H9 (cell line): ENCODE measurements around the gene ROR1. TPM values are rescaled to one million over a fixed set of nuclear protein-coding genes. Genes with fewer than 3 reads are reported as not detected.
A peak's percentile ranks its signal among the peaks of the same experiment; 100 is the strongest.

Experiments used
- DNase-seq: peaks from one replicate; pipeline ENCODE4 v3.0.0-alpha.2; 2017
- H2AFZ ChIP-seq: one replicate; pipeline ENCODE4 v1.6.1; 2013; ENCODE audit warnings: mild to moderate bottlenecking, low read length, control low read depth, moderate library complexity
- H2AK5ac ChIP-seq: 2 replicates; pipeline ENCODE4 v1.6.1; 2013; ENCODE audit warnings: low read length, control low read depth, mixed read lengths; ENCODE audit not compliant: insufficient read length
- H2BK120ac ChIP-seq: one replicate; pipeline ENCODE4 v1.6.1; 2013; ENCODE audit warnings: low read depth, mild to moderate bottlenecking, low read length, control low read depth, inconsistent platforms; ENCODE audit not compliant: poor library complexity, severe bottlenecking
- H2BK12ac ChIP-seq: 2 replicates; pipeline ENCODE4 v1.6.1; 2013; ENCODE audit warnings: low read length, control low read depth, mixed read lengths, low read depth; ENCODE audit not compliant: insufficient read length
- H2BK15ac ChIP-seq: 2 replicates; pipeline ENCODE4 v1.6.1; 2013; ENCODE audit warnings: low read depth, low read length, control low read depth
- H2BK20ac ChIP-seq: one replicate; pipeline ENCODE4 v1.6.1; 2013; ENCODE audit warnings: low read depth, mild to moderate bottlenecking, low read length, control low read depth, inconsistent platforms; ENCODE audit not compliant: poor library complexity, severe bottlenecking
- H2BK5ac ChIP-seq: 2 replicates; pipeline ENCODE4 v1.6.1; 2013; ENCODE audit warnings: low read length, control low read depth, mixed read lengths; ENCODE audit not compliant: insufficient read length
- H3K14ac ChIP-seq: 2 replicates; pipeline ENCODE4 v1.6.1; 2013; ENCODE audit warnings: low read length, control low read depth; ENCODE audit not compliant: insufficient read depth
- H3K18ac ChIP-seq: 2 replicates; pipeline ENCODE4 v1.6.1; 2013; ENCODE audit warnings: low read depth, mild to moderate bottlenecking, mixed read lengths, low read length, control low read depth; ENCODE audit not compliant: insufficient read length
- H3K23ac ChIP-seq: 2 replicates; pipeline ENCODE4 v1.6.1; 2013; ENCODE audit warnings: low read length, control low read depth, mixed read lengths, low read depth; ENCODE audit not compliant: insufficient read length
- H3K23me2 ChIP-seq: 2 replicates; pipeline ENCODE4 v1.6.1; 2013; ENCODE audit warnings: low read depth, mild to moderate bottlenecking, mixed read lengths, low read length, control low read depth; ENCODE audit not compliant: insufficient read length, poor library complexity, severe bottlenecking
- H3K27ac ChIP-seq: 2 replicates; pipeline ENCODE4 v1.5.1; 2013; ENCODE audit warnings: low read length, control low read depth, mixed read lengths, low read depth; ENCODE audit not compliant: insufficient read length
- H3K27me3 ChIP-seq: 2 replicates; pipeline ENCODE4 v1.6.1; 2013; ENCODE audit warnings: low read length, control low read depth, inconsistent platforms; ENCODE audit not compliant: insufficient read depth
- H3K4ac ChIP-seq: 2 replicates; pipeline ENCODE4 v1.6.1; 2013; ENCODE audit warnings: low read depth, mild to moderate bottlenecking, control low read depth, inconsistent platforms, low read length, moderate library complexity
- H3K4me1 ChIP-seq: 2 replicates; pipeline ENCODE4 v1.6.1; 2013; ENCODE audit warnings: low read length, control low read depth, inconsistent platforms; ENCODE audit not compliant: insufficient read depth
- H3K4me2 ChIP-seq: 2 replicates; pipeline ENCODE4 v1.6.1; 2013; ENCODE audit warnings: low read length, control low read depth, mixed read lengths; ENCODE audit not compliant: insufficient read length, insufficient read depth
- H3K56ac ChIP-seq: 2 replicates; pipeline ENCODE4 v1.6.1; 2013; ENCODE audit warnings: low read depth, mild to moderate bottlenecking, mixed read lengths, low read length, control low read depth; ENCODE audit not compliant: insufficient read length
- H3K79me1 ChIP-seq: 2 replicates; pipeline ENCODE4 v1.6.1; 2013; ENCODE audit warnings: low read depth, mild to moderate bottlenecking, moderate library complexity, low read length, control low read depth, inconsistent platforms; ENCODE audit not compliant: insufficient read depth, poor library complexity, severe bottlenecking
- H3K79me2 ChIP-seq: 2 replicates; pipeline ENCODE4 v1.6.1; 2013; ENCODE audit warnings: low read length, control low read depth, inconsistent platforms; ENCODE audit not compliant: insufficient read depth
- H3K9ac ChIP-seq: 2 replicates; pipeline ENCODE4 v1.6.1; 2013; ENCODE audit warnings: low read length, control low read depth, mixed read lengths; ENCODE audit not compliant: insufficient read length; ENCODE audit errors: extremely low read depth
- H3K9me3 ChIP-seq: one replicate; pipeline ENCODE4 v1.6.1; 2013; ENCODE audit warnings: low read depth, low read length, inconsistent platforms; ENCODE audit not compliant: control insufficient read depth
- H3T11ph ChIP-seq: one replicate; pipeline ENCODE4 v1.6.1; 2013; ENCODE audit warnings: mild to moderate bottlenecking, low read length, control low read depth, inconsistent platforms
- H4K20me1 ChIP-seq: one replicate; pipeline ENCODE4 v1.6.1; 2013; ENCODE audit not compliant: control insufficient read depth, insufficient read length, insufficient read depth
- H4K5ac ChIP-seq: 2 replicates; pipeline ENCODE4 v1.6.1; 2013; ENCODE audit warnings: low read depth, mild to moderate bottlenecking, mixed read lengths, low read length, control low read depth; ENCODE audit not compliant: insufficient read length
- H4K8ac ChIP-seq: replicated peaks from 2 replicates; pipeline ENCODE4 v1.6.1; 2013; ENCODE audit warnings: low read length, control low read depth, mixed read lengths, low read depth; ENCODE audit not compliant: insufficient read length
- H4K91ac ChIP-seq: 2 replicates; pipeline ENCODE4 v1.6.1; 2013; ENCODE audit warnings: low read depth, mild to moderate bottlenecking, moderate library complexity, mixed read lengths, low read length, control low read depth; ENCODE audit not compliant: insufficient read length
- H3K27ac Mint-ChIP-seq, 3 experiments: 2 replicates in 2 of 3; 3 replicates in 1 of 3; pipeline ENCODE4 v1.8.0; 2020 to 2021; ENCODE audit warnings: mixed read lengths in 3 of 3, mild to moderate bottlenecking in 1 of 3, moderate library complexity in 1 of 3
- H3K27me3 Mint-ChIP-seq: 2 replicates; pipeline ENCODE4 v1.8.0; 2021; ENCODE audit warnings: low read depth, mild to moderate bottlenecking, moderate library complexity, mixed read lengths
- H3K36me3 Mint-ChIP-seq, 3 experiments: 2 replicates in 2 of 3; 3 replicates in 1 of 3; pipeline ENCODE4 v1.8.0; 2020 to 2021; ENCODE audit warnings: low read depth in 3 of 3, mixed read lengths in 3 of 3; ENCODE audit not compliant: insufficient read depth in 1 of 3
- H3K4me1 Mint-ChIP-seq, 2 experiments: 2 replicates each; pipeline ENCODE4 v1.8.0; 2020; ENCODE audit warnings: mixed read lengths in 2 of 2
- H3K4me3 Mint-ChIP-seq, 2 experiments: 2 replicates in 1 of 2; 3 replicates in 1 of 2; pipeline ENCODE4 v1.8.0; 2020 to 2021; ENCODE audit warnings: mild to moderate bottlenecking in 2 of 2, mixed read lengths in 2 of 2, moderate library complexity in 1 of 2
- H3K9me3 Mint-ChIP-seq, 2 experiments: 2 replicates in 1 of 2; 3 replicates in 1 of 2; pipeline ENCODE4 v1.8.0; 2020; ENCODE audit warnings: mild to moderate bottlenecking in 2 of 2, mixed read lengths in 2 of 2, moderate library complexity in 1 of 2
- WGBS: extraction: QIAGEN DNeasy Blood & Tissue Kit; methylation state at CpG from one replicate; pipeline ENCODE4 v1.1.7; 2013; ENCODE audit warnings: missing lambda C conversion rate, low lambda C conversion rate, mixed read lengths; ENCODE audit not compliant: insufficient read length; ENCODE audit errors: extremely low coverage; 5-methylcytosine and 5-hydroxymethylcytosine counted together
- total RNA-seq: library from RNA; stranded (reverse); gene quantifications from 2 replicates; pipeline ENCODE4 v1.2.1, GENCODE V29; 2021
- TF ChIP-seq, protein P1 (sequence below): fragments of 200-600 bp; sonication (generic); conservative IDR thresholded peaks from 3 replicates; pipeline ENCODE4 v1.8.0; 2021; ENCODE audit warnings: antibody characterized with exemption, mild to moderate bottlenecking

ROR1 gene
- total RNA-seq, 1 experiment from 2014 or later, result 75.9 TPM

DNA sequence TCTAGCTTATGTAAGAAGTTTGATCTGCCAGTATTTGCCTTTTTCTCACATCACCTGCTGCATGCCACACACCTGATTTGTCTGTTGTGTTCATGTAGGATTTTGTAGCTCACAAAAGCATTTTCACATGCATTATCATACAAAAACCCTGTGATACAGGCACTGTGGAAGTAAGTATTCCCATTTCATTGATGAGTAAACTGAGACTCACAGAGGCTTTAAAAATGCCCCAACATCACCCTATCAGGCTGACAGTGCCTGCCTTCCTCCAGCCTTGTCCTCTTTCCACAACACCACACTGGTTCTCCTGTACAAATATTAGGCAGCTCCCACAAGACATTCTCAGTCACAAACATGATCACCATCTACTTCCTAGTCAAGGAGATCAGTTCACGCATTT is 343.7 kb downstream of the ROR1 start:
- no peak for DNase-seq
- Histone ChIP-seq H3K27ac (no peak overlapping the region), H2BK15ac (no peak overlapping the region), H3K4me1 (0 out of 2 replicates have a peak, but pooled peaks cover 4% of the 10 kb centered on the region), H2BK12ac (no peak overlapping the region), H3K23me2 (no peaks in the 10 kb centered on the region), H3K9ac (no peak overlapping the region), H2BK5ac (no peak overlapping the region), H3K4me2 (no peak overlapping the region), H2AK5ac (no peak overlapping the region), H4K5ac (no peak overlapping the region), H3K23ac (no peak overlapping the region), H3K27me3 (no peaks in the 10 kb centered on the region), H2BK20ac (no peak overlapping the region), H3K4ac (no peak overlapping the region), H2BK120ac (no peak overlapping the region), H4K20me1 (no peaks in the 10 kb centered on the region), H3K18ac (no peak overlapping the region), H3K9me3 (no peaks in the 10 kb centered on the region), H2AFZ (no peak overlapping the region), H4K91ac (no peak overlapping the region), H3K79me1 (no peaks in the 10 kb centered on the region), H3K79me2 (0 out of 2 replicates have a peak, but pooled peaks cover 2% of the 10 kb centered on the region), H3K14ac (no peak overlapping the region), H3K56ac (no peak overlapping the region), H3T11ph (no peak overlapping the region), H4K8ac (no peak overlapping the region)
- Mint-ChIP-seq H3K27me3 (no peaks in the 10 kb centered on the region), H3K27ac (peak overlapping the region in 1 of 3 experiments; percentile 2; a peak in 1 of 7 replicates), H3K36me3 (no peaks in the 10 kb centered on the region; a peak in 1 of 7 replicates), H3K9me3 (no peaks in the 10 kb centered on the region), H3K4me1 (peaks cover 10 to 12% of the 10 kb centered on the region in 2 experiments), H3K4me3 (no peak overlapping the region)
- WGBS, result no CpG with 5 or more reads among the region's 1 CpG
- TF ChIP-seq, protein P1, sequence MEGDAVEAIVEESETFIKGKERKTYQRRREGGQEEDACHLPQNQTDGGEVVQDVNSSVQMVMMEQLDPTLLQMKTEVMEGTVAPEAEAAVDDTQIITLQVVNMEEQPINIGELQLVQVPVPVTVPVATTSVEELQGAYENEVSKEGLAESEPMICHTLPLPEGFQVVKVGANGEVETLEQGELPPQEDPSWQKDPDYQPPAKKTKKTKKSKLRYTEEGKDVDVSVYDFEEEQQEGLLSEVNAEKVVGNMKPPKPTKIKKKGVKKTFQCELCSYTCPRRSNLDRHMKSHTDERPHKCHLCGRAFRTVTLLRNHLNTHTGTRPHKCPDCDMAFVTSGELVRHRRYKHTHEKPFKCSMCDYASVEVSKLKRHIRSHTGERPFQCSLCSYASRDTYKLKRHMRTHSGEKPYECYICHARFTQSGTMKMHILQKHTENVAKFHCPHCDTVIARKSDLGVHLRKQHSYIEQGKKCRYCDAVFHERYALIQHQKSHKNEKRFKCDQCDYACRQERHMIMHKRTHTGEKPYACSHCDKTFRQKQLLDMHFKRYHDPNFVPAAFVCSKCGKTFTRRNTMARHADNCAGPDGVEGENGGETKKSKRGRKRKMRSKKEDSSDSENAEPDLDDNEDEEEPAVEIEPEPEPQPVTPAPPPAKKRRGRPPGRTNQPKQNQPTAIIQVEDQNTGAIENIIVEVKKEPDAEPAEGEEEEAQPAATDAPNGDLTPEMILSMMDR, result no peak
